ENCODE measurements around the gene TDRD12. TPM values are rescaled to one million over a fixed set of nuclear protein-coding genes. Genes with fewer than 3 reads are reported as not detected.
"Not testable (repeated sequence)": the region's sequence is repeated elsewhere in the genome, so short reads cannot be mapped to it uniquely, and the experiment has no call there.

The TDRD12 gene
- polyA plus RNA-seq, 3 donors from 2014 or later, result 0.36 to 0.39 TPM; not detected in 1

- peaks cover 4 to 14% (median 5%) of the 10 kb centered on the region in 3 donors for H3K27me3 Mint-ChIP-seq (ENCODE audit: low read depth in 3 of 3)
- no peaks in the 10 kb centered on the region for H3K9me3 Mint-ChIP-seq
- no peak overlapping the region for H3K4me3 Mint-ChIP-seq
- no peak for DNase-seq
- H3K36me3 Mint-ChIP-seq, result no peaks in the 10 kb centered on the region
- H3K27ac Mint-ChIP-seq, result no peak overlapping the region
- H3K4me1 Mint-ChIP-seq, result peaks cover 4 to 7% of the 10 kb centered on the region in 2 donors
These were observed 38.6 kb upstream of the TDRD12 start for GRCh38 chr19:32680986-32681385.

- no peak for DNase-seq
- Mint-ChIP-seq H3K27ac (no peak overlapping the region), H3K27me3 (ENCODE audit: low read depth in 3 of 3) (peaks cover under 1 to 9% (median 2%) of the 10 kb centered on the region in 3 donors), H3K4me1 (peaks cover under 1 to 2% of the 10 kb centered on the region in 2 donors), H3K9me3 (no peaks in the 10 kb centered on the region), H3K4me3 (no peak overlapping the region), H3K36me3 (no peaks in the 10 kb centered on the region)
These were observed 37.2 kb upstream of the TDRD12 start for GRCh38 chr19:32682317-32682716.

DNA sequence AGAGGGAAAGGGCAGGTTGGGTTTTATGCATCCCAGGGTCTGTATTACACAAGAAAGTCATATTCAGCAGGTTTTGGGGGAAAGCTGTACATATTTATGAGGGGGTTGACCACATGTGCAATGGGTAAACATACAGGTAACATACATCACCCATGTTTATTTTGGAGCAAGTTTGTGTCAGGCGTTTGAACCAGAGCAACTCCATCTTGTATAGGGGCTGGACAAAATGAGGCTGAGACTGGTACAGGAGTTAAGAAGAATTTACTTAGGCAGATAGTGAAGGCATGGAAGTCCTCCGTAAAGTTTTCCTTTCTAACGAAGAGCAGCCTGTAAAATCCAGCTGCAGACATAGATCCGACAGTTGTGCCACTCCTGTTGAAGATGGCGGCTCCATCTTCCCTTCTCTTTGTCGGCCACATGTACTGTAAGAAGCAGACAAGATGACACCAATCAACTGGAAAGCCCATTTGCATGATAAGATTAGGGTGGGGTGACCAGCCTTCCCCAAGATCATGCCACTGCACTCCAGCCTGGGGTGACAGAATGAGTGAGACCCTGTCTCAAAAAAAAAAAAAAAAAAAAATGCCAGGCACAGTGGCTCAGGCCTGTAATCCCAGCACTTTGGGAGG, 32.6 kb upstream of the TDRD12 start:
- peaks cover 11 to 12% of the 10 kb centered on the region in 2 donors for H3K4me1 Mint-ChIP-seq

GRCh38 chr19:32687681-32688080, 31.9 kb upstream of the TDRD12 start:
- Mint-ChIP-seq H3K27me3 (ENCODE audit: low read depth in 3 of 3) (peaks cover under 1 to 12% (median 3%) of the 10 kb centered on the region in 3 donors), H3K27ac (no peak overlapping the region), H3K4me1 (peaks cover 12 to 14% of the 10 kb centered on the region in 2 donors), H3K36me3 (no peaks in the 10 kb centered on the region), H3K9me3 (no peaks in the 10 kb centered on the region), H3K4me3 (no peak overlapping the region)
- no peak for DNase-seq

More for the DNA sequence above, 32.6 kb upstream of the TDRD12 start:
- no peak for DNase-seq
- Mint-ChIP-seq H3K4me3 (no peak overlapping the region), H3K9me3 (no peaks in the 10 kb centered on the region), H3K27me3 (ENCODE audit: low read depth in 3 of 3) (peaks cover 2 to 7% (median 3%) of the 10 kb centered on the region in 3 donors), H3K36me3 (no peaks in the 10 kb centered on the region), H3K27ac (no peak overlapping the region)

- Mint-ChIP-seq H3K4me3 (no peak overlapping the region), H3K36me3 (no peaks in the 10 kb centered on the region), H3K4me1 (peaks cover 18 to 20% of the 10 kb centered on the region in 2 donors), H3K9me3 (no peaks in the 10 kb centered on the region), H3K27ac (no peak overlapping the region), H3K27me3 (ENCODE audit: low read depth in 3 of 3) (peaks cover 7 to 18% (median 9%) of the 10 kb centered on the region in 3 donors)
- no peak for DNase-seq
These were observed 31.3 kb upstream of the TDRD12 start for GRCh38 chr19:32688311-32688710.

DNA sequence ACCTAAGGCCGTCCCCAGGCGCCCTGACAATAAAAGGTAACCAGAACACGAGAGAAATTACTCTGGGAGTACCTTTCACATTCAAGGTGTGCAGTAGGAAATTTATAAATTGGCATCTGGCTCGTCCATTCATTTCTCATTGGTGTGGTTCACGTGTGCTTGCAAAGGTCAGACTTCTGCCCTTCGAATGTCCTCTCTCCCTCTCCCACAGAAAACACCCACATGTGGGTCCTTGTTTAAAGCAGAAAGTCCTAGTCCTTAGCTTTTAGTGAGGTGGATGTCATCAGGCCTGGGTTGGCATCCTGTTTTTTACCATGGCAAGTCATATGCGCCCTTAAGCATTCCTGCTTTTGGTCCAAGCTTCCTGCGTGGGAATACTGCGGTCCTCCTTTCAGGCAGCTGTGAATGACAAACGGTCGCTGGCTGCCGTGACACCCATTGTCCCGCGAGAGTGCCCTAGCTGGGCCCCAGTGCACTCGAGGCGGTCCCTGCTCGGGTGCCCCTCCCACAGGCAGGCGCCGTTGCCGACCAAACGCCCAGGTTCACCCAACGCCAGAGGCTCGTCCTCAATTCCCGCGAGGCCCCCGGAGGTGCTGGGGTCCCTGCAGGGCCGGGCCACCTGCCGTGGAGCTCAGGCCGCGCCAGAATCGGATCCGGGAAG, 28.1 kb upstream of the TDRD12 start, which contains the start of gene NUDT19:
TSS of gene NUDT19 (plus strand) at position 531 of the 661 bp plus-strand sequence. CDS start 140 bp downstream, outside the sequence.
- Mint-ChIP-seq H3K9me3 (no peaks in the 10 kb centered on the region), H3K4me1 (peaks cover 47 to 51% of the 10 kb centered on the region in 2 donors), H3K27ac (peak within 1 kb of the TSS; percentile 94 to 98 (median 96)), H3K27me3 (ENCODE audit: low read depth in 3 of 3) (peaks cover 9 to 23% (median 11%) of the 10 kb centered on the region in 3 donors), H3K36me3 (peaks cover 0 to 5% (median 0%) of the 10 kb centered on the region in 3 donors), H3K4me3 (peak within 1 kb of the TSS; percentile 88 to 94 (median 91))
- DNase-seq, result peak; percentile 58 to 74 (median 71)

DNA sequence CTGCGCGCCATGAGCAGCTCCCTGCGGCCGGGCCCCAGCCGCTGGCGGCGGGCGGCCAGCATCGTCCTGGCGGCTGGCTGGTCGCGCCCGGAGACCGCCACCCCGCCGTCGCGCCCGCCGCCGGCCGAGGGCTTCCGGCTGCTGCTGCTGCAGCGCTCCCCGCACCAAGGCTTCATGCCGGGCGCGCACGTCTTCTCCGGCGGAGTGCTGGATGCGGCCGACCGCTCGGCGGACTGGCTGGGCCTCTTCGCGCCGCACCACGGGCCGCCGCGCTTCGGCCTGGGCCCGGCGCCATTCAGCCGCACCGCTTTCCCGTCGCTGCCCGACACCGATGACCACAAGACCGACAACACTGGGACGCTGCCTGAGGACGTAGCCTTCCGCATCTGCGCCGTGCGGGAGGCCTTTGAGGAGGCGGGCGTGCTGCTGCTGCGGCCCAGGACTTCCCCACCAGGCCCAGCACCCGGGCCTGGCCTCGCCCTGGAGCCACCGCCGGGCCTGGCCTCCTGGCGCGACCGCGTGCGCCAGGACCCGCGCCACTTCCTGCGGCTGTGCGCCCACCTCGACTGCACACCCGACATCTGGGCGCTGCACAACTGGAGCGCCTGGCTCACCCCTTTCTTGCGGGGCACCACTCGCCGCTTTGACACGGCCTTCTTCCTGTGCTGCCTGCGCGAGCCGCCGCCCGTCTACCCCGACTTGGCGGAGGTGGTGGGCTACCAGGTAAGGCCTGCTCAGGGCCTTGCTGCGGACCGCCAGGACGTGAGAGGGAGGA, 27.4 kb upstream of the TDRD12 start:
- DNase-seq, result peak; percentile 65 to 76 (median 70)
- H3K36me3 Mint-ChIP-seq, result peaks cover 0 to 5% (median 0%) of the 10 kb centered on the region in 3 donors
- peaks cover 53 to 58% of the 10 kb centered on the region in 2 donors for H3K4me1 Mint-ChIP-seq
- H3K27me3 Mint-ChIP-seq (ENCODE audit: low read depth in 3 of 3), result peaks cover 9 to 23% (median 11%) of the 10 kb centered on the region in 3 donors
- peak overlapping the region; percentile 88 to 94 (median 91) for H3K4me3 Mint-ChIP-seq
- H3K9me3 Mint-ChIP-seq, result no peaks in the 10 kb centered on the region
- peak overlapping the region; percentile 91 to 98 (median 96) for H3K27ac Mint-ChIP-seq

DNA sequence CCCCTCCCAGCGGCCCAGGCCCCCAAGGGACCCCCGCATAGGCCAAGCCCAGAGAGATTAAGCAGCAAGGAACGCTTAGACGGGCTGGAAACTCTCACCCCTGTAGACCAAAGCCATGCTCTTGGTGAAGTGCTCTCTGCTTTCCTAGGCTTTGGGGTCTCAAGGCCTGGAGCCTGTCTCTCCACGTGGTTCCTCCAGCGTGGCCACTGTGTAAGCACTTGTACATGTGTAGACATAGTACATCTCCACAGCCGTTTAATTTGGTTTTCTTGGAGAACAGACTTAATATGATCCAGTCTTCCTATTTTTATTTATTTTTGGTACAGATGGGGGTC, 26.9 kb upstream of the TDRD12 start:
- H3K4me3 Mint-ChIP-seq, result peak overlapping the region; percentile 88 to 94 (median 91)
- H3K36me3 Mint-ChIP-seq, result peaks cover 0 to 5% (median 0%) of the 10 kb centered on the region in 3 donors
- DNase-seq, result no peak
- H3K9me3 Mint-ChIP-seq, result no peaks in the 10 kb centered on the region
- H3K27ac Mint-ChIP-seq, result peak overlapping the region; percentile 91 to 98 (median 96)
- peaks cover 57 to 64% of the 10 kb centered on the region in 2 donors for H3K4me1 Mint-ChIP-seq
- peaks cover 10 to 23% (median 11%) of the 10 kb centered on the region in 3 donors for H3K27me3 Mint-ChIP-seq (ENCODE audit: low read depth in 3 of 3)

GRCh38 chr19:32693151-32694108, 26.1 kb upstream of the TDRD12 start:
- not testable (repeated sequence) for H3K36me3 Mint-ChIP-seq
- peaks cover 64 to 71% of the 10 kb centered on the region in 2 donors for H3K4me1 Mint-ChIP-seq

DNA sequence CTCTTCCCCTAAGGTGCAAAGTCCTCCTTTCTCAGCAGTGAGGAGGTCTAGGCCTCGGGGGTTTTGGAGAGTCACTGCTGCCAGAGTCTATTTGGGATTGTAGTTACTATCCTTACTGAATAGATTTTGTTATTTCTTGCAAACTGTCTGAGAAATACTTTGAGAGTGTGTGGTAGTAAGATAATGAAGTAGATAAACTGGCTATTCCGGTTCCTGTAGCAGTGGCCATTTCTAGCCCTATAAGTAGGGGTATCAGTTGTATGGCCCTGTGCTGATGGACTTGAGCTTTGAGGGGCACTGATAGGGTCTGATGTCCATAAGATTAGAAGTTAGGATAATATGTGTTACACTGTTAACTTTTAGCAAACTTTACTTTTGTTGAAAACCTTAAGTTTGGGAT, 25.3 kb upstream of the TDRD12 start:
- Mint-ChIP-seq H3K27ac (peak overlapping the region; percentile 52 to 98 (median 93)), H3K4me3 (peak overlapping the region; percentile 88 to 94 (median 91)), H3K4me1 (peaks cover 70 to 80% of the 10 kb centered on the region in 2 donors), H3K27me3 (ENCODE audit: low read depth in 3 of 3) (peaks cover 11 to 21% (median 11%) of the 10 kb centered on the region in 3 donors)
- not testable (repeated sequence) for H3K9me3 Mint-ChIP-seq, H3K36me3 Mint-ChIP-seq, DNase-seq

More at GRCh38 chr19:32693151-32694108, 26.1 kb upstream of the TDRD12 start:
- DNase-seq, result peak; percentile 66 to 77 (median 73)
- Mint-ChIP-seq H3K27me3 (ENCODE audit: low read depth in 3 of 3) (peaks cover 11 to 21% (median 11%) of the 10 kb centered on the region in 3 donors), H3K4me3 (peak overlapping the region; percentile 88 to 94 (median 91)), H3K27ac (peak overlapping the region; percentile 91 to 98 (median 96))
- not testable (repeated sequence) for H3K9me3 Mint-ChIP-seq

- H3K4me1 Mint-ChIP-seq, result peaks cover 70 to 85% of the 10 kb centered on the region in 2 donors
- DNase-seq, H3K36me3 Mint-ChIP-seq, H3K9me3 Mint-ChIP-seq: not testable (repeated sequence)
- peaks cover 11 to 24% (median 11%) of the 10 kb centered on the region in 3 donors for H3K27me3 Mint-ChIP-seq (ENCODE audit: low read depth in 3 of 3)
- H3K27ac Mint-ChIP-seq, result peak overlapping the region in 3 of 6 donors; percentile 28 to 98 (median 97)
- peak overlapping the region; percentile 11 to 94 (median 90) for H3K4me3 Mint-ChIP-seq
These were observed 24.7 kb upstream of the TDRD12 start for GRCh38 chr19:32694851-32695250.

DNA sequence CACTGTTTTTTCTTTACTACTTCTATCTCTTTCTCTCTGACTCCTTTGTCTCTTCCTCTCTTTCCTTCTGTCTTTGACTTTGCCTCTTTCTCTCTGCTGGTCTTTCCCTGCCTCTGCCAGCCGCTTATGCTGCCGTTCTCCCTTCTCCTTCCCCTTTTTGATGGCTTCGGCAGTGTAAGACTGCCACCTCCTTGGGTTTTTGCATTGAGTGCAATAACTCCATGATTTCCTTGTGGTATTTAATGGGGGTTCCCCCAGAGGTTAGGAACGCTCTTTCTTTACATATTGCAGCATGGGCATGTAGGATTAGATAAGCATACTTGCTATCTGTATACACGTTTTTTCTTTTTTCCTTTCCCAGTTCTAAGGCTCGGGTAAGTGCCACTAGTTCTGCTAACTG, 24.1 kb upstream of the TDRD12 start:
- Mint-ChIP-seq H3K27me3 (ENCODE audit: low read depth in 3 of 3) (peaks cover 11 to 24% (median 11%) of the 10 kb centered on the region in 3 donors), H3K4me1 (peaks cover 75 to 92% of the 10 kb centered on the region in 2 donors), H3K4me3 (peak overlapping the region in 3 of 5 donors; percentile 34 to 62 (median 55)), H3K36me3 (peaks cover 4 to 15% (median 8%) of the 10 kb centered on the region in 3 donors), H3K27ac (peak overlapping the region; percentile 28 to 84 (median 56))
- not testable (repeated sequence) for H3K9me3 Mint-ChIP-seq, DNase-seq
